Lower leg skin (tissue), 4 donors: ENCODE measurements around the gene ITM2B. TPM values are rescaled to one million over a fixed set of nuclear protein-coding genes. Genes with fewer than 3 reads are reported as not detected.

Experiments used
- DNase-seq, 2 donors: peaks; one replicate each; pipeline ENCODE4 v3.0.0-alpha.2; 2019; ENCODE audit warnings: low spot score in 2 of 2
- H3K4me3 ChIP-seq: fragments of 200-600 bp; sonication (generic); 2 replicates; pipeline ENCODE4 v1.5.1; 2017; ENCODE audit warnings: mild to moderate bottlenecking, low read depth; ENCODE audit not compliant: poor library complexity, severe bottlenecking
- POLR2A ChIP-seq, 2 donors: fragments of 450-650 bp; IDR thresholded peaks; one replicate each; pipeline ENCODE4 v1.6.1; 2016 to 2017; ENCODE audit warnings: antibody characterized with exemption in 2 of 2, mild to moderate bottlenecking in 1 of 2, moderate library complexity in 1 of 2
- WGBS, 2 donors: methylation state at CpG; one replicate each; pipeline ENCODE4 v1.1.5; 2018; 5-methylcytosine and 5-hydroxymethylcytosine counted together
- intact Hi-C: fragments of 100-400 bp; cut with DNase I; formaldehyde crosslinking; loops from one replicate; pipeline ENCODE4 v1.15.0; 2023; ENCODE audit warnings: low total_unique reads
- total RNA-seq, 4 donors: library from RNA; depleted of rRNA; stranded (reverse); fragments of >200 nt; gene quantifications; one replicate each; pipeline ENCODE4 v1.1.0, GENCODE V29; 2016
- TF ChIP-seq, protein P1 (sequence below), 3 donors: fragments of 450-650 bp; IDR thresholded peaks; one replicate each; pipeline ENCODE4 v1.5.1; 2016; ENCODE audit warnings: antibody characterized with exemption in 3 of 3, mild to moderate bottlenecking in 3 of 3, moderate library complexity in 2 of 3

Gene ITM2B
- total RNA-seq, 4 donors from 2014 or later = 749 to 856 (median 792) TPM

DNA sequence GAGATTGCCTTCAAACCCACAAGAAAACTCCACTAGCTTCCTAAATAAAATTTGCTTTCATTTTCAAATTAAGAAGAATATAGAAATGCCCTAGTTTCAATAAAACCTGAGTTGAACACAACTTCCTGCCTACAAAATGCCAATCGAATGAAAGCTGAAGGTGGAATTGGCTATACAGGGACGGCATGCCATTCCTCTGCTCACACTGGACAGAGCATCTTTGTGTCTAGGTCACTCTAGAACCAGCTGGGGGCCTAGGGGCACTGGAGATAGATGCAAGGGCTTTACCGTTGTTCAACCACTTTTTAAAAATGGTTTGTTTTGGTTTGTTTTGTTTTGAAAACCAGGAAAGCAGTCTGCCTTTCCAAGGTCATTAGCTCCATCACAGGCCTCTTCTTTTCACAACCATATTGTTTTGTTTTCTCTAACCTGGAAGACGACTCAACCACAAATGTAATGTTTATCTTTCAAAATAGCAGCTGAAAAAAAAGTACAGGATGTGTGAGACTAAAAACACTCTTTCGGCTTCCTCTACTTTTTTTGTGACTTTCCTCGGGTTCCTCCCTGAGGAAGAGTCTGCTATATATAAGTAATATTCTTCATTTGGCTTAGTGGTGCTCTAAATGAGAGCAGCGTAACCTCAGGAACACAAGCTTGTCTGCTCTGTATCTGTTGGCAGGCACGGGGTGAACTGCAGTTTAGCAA is 11.9 kb upstream of the ITM2B start:
- intact Hi-C loops = loop anchor here (10.0 kb wide), 1 partner anchor 46 kb away; no protein-coding TSS in a partner anchor
- WGBS, 2 donors = 40 to 61% methylated on average over 8 of the region's 8 CpGs
- TF ChIP-seq, protein P1, sequence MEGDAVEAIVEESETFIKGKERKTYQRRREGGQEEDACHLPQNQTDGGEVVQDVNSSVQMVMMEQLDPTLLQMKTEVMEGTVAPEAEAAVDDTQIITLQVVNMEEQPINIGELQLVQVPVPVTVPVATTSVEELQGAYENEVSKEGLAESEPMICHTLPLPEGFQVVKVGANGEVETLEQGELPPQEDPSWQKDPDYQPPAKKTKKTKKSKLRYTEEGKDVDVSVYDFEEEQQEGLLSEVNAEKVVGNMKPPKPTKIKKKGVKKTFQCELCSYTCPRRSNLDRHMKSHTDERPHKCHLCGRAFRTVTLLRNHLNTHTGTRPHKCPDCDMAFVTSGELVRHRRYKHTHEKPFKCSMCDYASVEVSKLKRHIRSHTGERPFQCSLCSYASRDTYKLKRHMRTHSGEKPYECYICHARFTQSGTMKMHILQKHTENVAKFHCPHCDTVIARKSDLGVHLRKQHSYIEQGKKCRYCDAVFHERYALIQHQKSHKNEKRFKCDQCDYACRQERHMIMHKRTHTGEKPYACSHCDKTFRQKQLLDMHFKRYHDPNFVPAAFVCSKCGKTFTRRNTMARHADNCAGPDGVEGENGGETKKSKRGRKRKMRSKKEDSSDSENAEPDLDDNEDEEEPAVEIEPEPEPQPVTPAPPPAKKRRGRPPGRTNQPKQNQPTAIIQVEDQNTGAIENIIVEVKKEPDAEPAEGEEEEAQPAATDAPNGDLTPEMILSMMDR (IDR thresholded peaks at IDR 0.05) = no peak
- no peak for TF ChIP-seq POLR2A (IDR thresholded peaks at IDR 0.05)
- peak in 1 of 2 donors; percentile 56 for DNase-seq
- no peak overlapping the region for H3K4me3 ChIP-seq

DNA sequence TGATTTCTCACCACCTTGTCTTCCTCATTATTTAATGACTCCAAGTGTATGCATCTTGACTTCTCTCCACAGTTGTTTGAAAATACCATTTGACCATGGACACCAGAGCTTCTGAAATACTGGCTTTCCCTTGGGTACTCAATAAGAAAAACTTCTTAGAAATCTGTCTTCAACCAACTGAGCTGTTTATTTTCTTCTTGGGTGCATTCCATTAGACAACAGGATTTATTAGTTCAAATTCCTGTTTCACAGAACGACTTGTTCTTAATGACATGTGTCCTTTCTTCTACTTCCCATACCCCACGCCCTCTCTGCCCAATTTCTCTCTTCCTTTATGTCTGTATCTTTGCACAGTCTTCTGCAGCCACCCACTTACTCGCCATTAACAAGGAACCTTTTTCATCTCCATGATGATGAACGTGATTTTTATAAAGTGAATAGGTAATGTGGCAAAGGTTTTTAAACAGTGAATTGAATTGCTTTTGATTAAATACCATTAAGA is 11.3 kb upstream of the ITM2B start:
- DNase-seq = no peak
- 39 to 54% methylated on average over 4 of the region's 4 CpGs for WGBS, 2 donors
- no peak overlapping the region for H3K4me3 ChIP-seq
- intact Hi-C loops = loop anchor here (10.0 kb wide), 1 partner anchor 47 kb away; no protein-coding TSS in a partner anchor
- TF ChIP-seq POLR2A (IDR thresholded peaks at IDR 0.05) = no peak
- TF ChIP-seq, protein P1 (IDR thresholded peaks at IDR 0.05) = no peak

- intact Hi-C loops = loop anchor here (10.0 kb wide), 1 partner anchor 48 kb away; no protein-coding TSS in a partner anchor
- H3K4me3 ChIP-seq = no peak overlapping the region
- no peak for DNase-seq
- no peak for TF ChIP-seq POLR2A (IDR thresholded peaks at IDR 0.05)
- TF ChIP-seq, protein P1 (IDR thresholded peaks at IDR 0.05) = no peak
- WGBS, 2 donors = 57 to 65% methylated on average over 12 of the region's 12 CpGs
Observed at GRCh38 chr13:48222358-48223301, 10.4 kb upstream of the ITM2B start.

DNA sequence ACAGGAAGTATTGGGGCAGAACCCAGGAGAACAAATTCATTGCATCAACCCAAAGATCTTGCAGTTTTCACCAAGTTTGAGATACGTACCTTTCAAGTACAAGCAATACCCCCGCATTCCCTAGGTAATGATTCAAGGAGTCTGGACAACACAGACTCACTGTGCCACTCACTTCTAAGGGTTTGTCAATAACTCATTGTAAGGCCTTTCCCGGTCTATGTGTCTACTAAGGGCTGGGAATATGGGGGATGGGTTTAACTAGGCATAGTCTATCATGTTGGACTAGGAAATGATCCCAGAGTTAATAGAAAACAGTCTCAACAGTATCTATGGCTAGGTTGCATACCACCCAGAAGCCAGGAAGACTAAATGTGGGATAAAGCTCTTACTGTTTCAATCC is 8.3 kb upstream of the ITM2B start:
- 89 to 91% methylated on average over 3 of the region's 3 CpGs for WGBS, 2 donors
- intact Hi-C loops = loop anchor here (10.0 kb wide), 1 partner anchor 50 kb away; no protein-coding TSS in a partner anchor
- no peak for TF ChIP-seq POLR2A (IDR thresholded peaks at IDR 0.05)
- TF ChIP-seq, protein P1 (IDR thresholded peaks at IDR 0.05) = no peak
- H3K4me3 ChIP-seq = no peak overlapping the region
- DNase-seq = no peak

- intact Hi-C loops = no loop called here
- 82 to 84% methylated on average over 2 of the region's 2 CpGs for WGBS, 2 donors
- no peak overlapping the region for H3K4me3 ChIP-seq
- DNase-seq = no peak
- TF ChIP-seq, protein P1 (IDR thresholded peaks at IDR 0.05) = no peak
Observed at GRCh38 chr13:48230541-48230940, 2.5 kb upstream of the ITM2B start.
